HG03469 (cell line): Measurements from ENCODE around the gene RBM6.
"Not testable (repeated sequence)": the region's sequence is repeated elsewhere in the genome, so short reads cannot be mapped to it uniquely, and the experiment has no call there.

ENCODE experiments used
- ATAC-seq: cut with Tn5 transposase; IDR thresholded peaks from one replicate; pipeline ENCODE4 v1.9.1; 2021; ENCODE audit warnings: mild to moderate bottlenecking, moderate library complexity, moderate number of reproducible peaks; ENCODE audit not compliant: unreplicated experiment

RBM6 gene

DNA sequence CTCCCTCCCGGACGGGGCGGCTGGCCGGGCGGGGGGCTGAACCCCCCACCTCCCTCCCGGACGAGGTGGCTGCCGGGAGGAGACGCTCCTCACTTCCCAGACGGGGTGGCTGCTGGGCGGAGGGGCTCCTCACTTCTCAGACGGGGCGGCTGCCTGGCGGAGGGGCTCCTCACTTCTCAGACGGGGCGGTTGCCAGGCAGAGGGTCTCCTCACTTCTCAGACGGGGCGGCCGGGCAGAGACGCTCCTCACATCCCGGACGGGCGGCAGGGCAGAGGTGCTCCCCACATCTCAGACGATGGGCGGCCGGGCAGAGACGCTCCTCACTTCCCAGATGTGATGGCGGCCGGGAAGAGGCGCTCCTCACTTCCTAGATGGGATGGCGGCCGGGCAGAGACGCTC, 145.0 kb downstream of the RBM6 start:
- ATAC-seq, result not testable (repeated sequence)

- peak; percentile 89 for ATAC-seq
Measured at GRCh38 chr3:50088725-50089608, 149.0 kb downstream of the RBM6 start, which contains the start of gene RBM5. TSS of gene RBM5 (plus strand) at chr3:50088919. CDS start at chr3:50090435, 1,516 bp downstream.

- no peak for ATAC-seq
Measured at GRCh38 chr3:50089609-50089945, 149.6 kb downstream of the RBM6 start.

- ATAC-seq, result no peak
Measured at GRCh38 chr3:50090984-50091383, 151.0 kb downstream of the RBM6 start.

GRCh38 chr3:50095352-50095998, 155.5 kb downstream of the RBM6 start:
- ATAC-seq, result no peak

GRCh38 chr3:50100386-50100785, 160.4 kb downstream of the RBM6 start:
- ATAC-seq, result no peak

DNA sequence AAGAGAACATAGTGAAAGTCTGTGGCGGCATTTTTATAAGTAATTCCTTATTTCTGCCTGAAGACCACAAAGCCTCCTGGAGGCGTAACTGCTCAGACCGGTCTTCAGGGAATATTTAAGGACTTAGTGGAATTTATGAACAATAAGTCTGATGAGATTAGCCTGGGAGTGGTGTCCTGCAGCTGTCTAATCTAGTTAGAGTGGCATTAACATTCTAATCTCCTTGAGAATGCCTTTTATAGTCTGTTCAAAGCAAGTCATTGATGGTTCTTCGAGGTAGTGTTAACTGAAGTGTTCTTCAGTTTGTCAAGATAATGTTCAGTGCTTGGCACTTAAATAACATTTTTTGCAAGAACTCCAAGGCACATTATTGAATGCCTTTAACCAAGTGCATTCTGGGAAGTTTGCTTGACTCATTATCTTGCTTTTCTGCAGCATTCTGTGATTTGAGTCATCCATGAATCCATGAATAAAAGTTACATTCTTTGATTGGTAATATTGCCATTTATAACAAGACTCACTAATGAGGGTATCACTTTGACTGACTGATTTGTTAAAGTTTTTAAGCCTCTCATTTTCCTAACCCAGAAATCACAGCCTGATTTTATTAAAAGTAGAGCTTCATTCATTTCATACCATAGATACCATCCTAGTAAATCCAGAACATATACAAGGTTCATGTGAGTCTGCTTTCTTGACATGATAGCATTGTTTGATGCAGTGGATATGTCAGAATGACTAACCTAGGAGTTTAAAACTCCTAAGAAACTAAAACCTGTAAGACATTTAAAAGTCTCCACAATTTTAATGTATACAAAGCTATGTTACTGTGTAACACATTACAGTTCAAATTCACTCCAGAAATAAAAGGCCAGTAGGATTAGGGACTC, 161.3 kb downstream of the RBM6 start:
- no peak for ATAC-seq

- no peak for ATAC-seq
Measured at GRCh38 chr3:50102558-50102957, 162.6 kb downstream of the RBM6 start.

GRCh38 chr3:50111757-50112156, 171.8 kb downstream of the RBM6 start:
- no peak for ATAC-seq

- no peak for ATAC-seq
Measured at GRCh38 chr3:50112462-50112861, 172.5 kb downstream of the RBM6 start.

- no peak for ATAC-seq
Measured at GRCh38 chr3:50117120-50117519, 177.2 kb downstream of the RBM6 start.

- no peak for ATAC-seq
Measured at GRCh38 chr3:50118237-50118636, 178.3 kb downstream of the RBM6 start.

DNA sequence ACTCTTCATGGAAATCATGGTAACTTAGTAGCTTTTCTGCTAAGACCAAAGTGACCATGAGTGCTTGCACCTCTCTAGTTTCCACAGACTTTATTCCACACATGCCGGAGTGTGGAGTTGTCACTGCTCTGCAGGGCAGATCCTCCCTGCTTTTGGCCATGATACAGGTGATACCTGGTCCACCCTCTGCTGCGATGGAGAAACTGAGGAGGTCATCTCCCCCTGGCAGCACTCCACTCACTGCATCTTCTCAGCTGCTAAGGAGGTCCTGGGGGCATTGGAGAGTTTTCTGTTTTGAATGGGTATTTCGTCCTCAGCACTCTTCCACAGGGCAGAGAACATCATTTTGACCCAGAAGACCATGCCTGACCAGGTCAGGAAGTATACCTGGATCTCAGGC, 179.8 kb downstream of the RBM6 start:
- ATAC-seq, result no peak

GRCh38 chr3:50120364-50121071, 180.6 kb downstream of the RBM6 start:
- ATAC-seq, result no peak

DNA sequence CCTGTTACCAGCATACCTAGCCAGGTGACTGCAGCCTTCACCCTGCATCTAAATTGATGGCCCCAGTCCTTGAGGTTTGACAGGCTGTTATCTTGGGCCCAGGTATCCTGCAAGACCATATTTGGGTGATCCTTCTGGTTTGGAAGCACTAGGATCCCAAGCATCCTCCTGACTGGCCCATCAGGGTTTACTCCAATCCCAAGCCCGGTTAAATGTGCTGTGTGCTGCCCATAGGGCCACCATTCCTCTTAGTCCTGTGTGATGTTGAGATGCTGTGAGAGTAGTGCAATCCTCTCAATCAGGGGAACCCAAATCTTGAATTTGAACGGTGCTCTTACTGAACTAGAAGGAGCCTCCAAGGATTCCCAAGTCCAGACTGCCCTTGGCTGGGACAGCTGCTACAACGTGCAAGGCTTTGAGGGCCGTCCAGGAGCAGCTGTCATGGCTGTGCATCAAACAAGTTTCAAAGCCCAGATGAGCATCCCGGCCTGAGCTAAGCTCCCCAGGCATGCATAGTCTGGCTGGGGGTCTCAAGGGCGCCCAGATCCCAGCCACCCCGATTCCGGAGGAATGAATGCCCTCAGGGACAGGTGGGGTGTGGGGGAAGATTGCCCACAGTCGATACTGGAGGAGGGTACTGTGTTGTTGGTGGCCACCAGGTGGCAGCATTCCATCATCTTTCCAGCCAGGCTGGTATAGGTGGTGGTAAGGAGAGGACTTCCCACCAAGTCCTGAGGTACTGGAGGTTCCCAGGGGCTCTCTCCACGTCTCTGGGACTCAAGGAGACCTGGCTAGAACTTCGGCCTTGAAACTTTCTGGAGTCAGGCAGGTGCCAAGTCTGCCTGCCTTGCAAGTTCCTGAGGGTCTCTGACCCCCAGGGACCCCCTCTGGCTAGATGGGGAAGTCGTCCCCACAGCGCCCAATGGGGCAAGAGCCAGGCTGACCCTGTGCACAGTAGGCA, 181.4 kb downstream of the RBM6 start:
- ATAC-seq, result no peak

GRCh38 chr3:50122071-50122470, 182.1 kb downstream of the RBM6 start:
- ATAC-seq, result no peak

DNA sequence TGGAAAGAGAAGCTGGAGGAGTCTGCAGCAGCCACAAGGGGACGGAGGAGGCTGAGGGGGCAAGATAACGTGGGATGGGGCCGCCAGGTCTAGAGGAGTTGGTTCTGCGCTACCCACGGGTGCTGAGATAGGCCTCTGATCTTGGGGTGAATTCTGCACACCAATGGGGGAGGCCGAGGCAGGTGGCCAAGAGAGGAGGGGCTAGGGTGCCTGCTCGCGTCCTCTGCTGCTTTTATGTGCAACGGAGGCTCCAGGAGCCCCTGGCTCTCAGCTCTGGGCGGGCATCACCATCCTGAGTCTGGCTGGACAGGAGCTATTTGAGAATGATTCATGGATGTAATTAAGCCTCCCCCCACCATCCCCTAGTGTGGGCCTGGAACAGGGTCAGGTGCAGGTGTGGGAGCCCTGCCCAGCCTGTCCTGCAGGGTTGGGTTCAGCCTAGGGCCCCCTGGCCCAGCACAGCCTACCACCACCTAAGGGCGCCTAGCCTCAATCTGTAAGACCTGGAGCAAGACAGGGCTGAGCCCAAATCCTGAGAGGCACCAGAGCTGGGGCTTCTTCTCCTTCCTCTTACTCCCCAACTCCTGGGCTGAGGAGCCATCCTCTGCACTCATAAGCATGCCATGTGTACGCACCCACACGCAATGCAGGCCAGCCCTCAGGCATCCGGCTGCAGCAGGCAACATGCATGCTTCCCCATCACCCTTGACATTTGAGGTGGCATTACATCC, 182.9 kb downstream of the RBM6 start:
- ATAC-seq, result no peak

DNA sequence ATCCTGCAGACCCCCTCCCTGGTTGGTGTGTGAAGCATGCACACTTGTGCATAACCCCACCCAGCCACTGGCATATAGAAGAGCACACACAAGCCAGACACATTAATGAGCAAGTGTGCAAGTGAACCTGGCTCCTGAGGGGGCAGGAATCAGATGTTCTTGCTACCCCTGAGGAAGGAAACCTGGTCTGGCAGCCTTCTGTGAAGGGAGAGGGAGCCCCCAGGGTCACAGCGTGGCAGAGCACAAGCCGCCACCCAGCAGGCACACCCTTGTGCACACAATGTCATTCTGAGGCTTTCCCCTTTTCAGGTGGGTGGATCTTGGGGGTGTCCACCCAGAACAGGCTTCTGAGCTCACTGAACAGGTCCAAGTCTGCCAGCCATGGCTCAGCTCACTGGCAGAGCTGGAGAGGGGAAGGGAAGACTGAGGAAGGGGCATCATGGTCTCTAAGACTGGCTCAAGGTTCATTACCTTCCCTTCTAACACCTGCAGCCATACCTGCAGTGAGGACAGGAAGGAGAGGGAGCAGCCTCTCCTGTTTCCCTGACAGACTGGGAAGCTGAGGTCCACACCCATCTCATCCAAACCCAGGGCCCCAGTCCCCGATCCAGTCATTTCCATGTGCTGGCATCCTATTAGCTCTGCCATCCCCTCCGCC, 183.6 kb downstream of the RBM6 start:
- no peak for ATAC-seq
